NCI-H526 (cell line): ENCODE measurements around the gene CAPN5.

ENCODE experiments used
- DNase-seq, 2 experiments: peaks; one replicate each; lab custom pipeline; 2025; lab: John Stamatoyannopoulos, UW

The CAPN5 gene

GRCh38 chr11:77118971-77119370, 52.2 kb downstream of the CAPN5 start:
- no peak for DNase-seq

- DNase-seq, result no peak
These were observed 52.8 kb downstream of the CAPN5 start for GRCh38 chr11:77119531-77119936.

- no peak for DNase-seq
These were observed 53.8 kb downstream of the CAPN5 start for GRCh38 chr11:77120571-77120970.

- DNase-seq, result no peak
These were observed 54.4 kb downstream of the CAPN5 start for GRCh38 chr11:77121096-77121640.

GRCh38 chr11:77121876-77122575, 55.3 kb downstream of the CAPN5 start:
- no peak for DNase-seq

GRCh38 chr11:77122576-77123212, 55.9 kb downstream of the CAPN5 start:
- DNase-seq, result no peak

- no peak for DNase-seq
These were observed 56.8 kb downstream of the CAPN5 start for GRCh38 chr11:77123591-77123990.

- no peak for DNase-seq
These were observed 57.3 kb downstream of the CAPN5 start for GRCh38 chr11:77124041-77124440.

- no peak for DNase-seq
These were observed 57.7 kb downstream of the CAPN5 start for GRCh38 chr11:77124488-77124887.

- DNase-seq, result no peak
These were observed 58.4 kb downstream of the CAPN5 start for GRCh38 chr11:77125191-77125590.

GRCh38 chr11:77125695-77126094, 58.9 kb downstream of the CAPN5 start:
- no peak for DNase-seq

- DNase-seq, result no peak
These were observed 59.5 kb downstream of the CAPN5 start for GRCh38 chr11:77126156-77126775.

- peak in 1 of 2 experiments; percentile 51 for DNase-seq
These were observed 60.1 kb downstream of the CAPN5 start for GRCh38 chr11:77126861-77127234.

- peak in 1 of 2 experiments; percentile 77 for DNase-seq
These were observed 60.6 kb downstream of the CAPN5 start for GRCh38 chr11:77127235-77127911.

- peak in 1 of 2 experiments; percentile 72 for DNase-seq
These were observed 61.3 kb downstream of the CAPN5 start, which contains the start of gene MYO7A for GRCh38 chr11:77127920-77128691. Gene MYO7A, plus strand, starts transcription at chr11:77128246. Its CDS starts 2,389 bp downstream, at chr11:77130635.

GRCh38 chr11:77129069-77129841, 62.5 kb downstream of the CAPN5 start:
- DNase-seq, result no peak

GRCh38 chr11:77129842-77130756, 63.3 kb downstream of the CAPN5 start:
- no peak for DNase-seq

GRCh38 chr11:77130763-77131513, 64.2 kb downstream of the CAPN5 start:
- DNase-seq, result peak in 1 of 2 experiments; percentile 12

GRCh38 chr11:77131560-77131959, 64.8 kb downstream of the CAPN5 start:
- DNase-seq, result no peak
